CD4-positive, CD25-positive, alpha-beta regulatory T cell (primary cell): Measurements from ENCODE around the gene SMIM36. TPM values are rescaled to one million over a fixed set of nuclear protein-coding genes. Genes with fewer than 3 reads are reported as not detected.
A peak's percentile ranks its signal among the peaks of the same experiment; 100 is the strongest.
"Not testable (repeated sequence)": the region's sequence is repeated elsewhere in the genome, so short reads cannot be mapped to it uniquely, and the experiment has no call there.

Experiments
- ATAC-seq, 2 donors: fragments of 150-1000 bp; cut with Tn5 transposase; one replicate each; pipeline ENCODE4 v1.10.0; 2021; ENCODE audit warnings: low read depth in 2 of 2, moderate number of reproducible peaks in 2 of 2, moderate library complexity in 1 of 2
- DNase-seq, 3 donors: peaks; one replicate each; pipeline versions ENCODE4 v3.0.0 to v3.0.0-alpha.2; 2012 to 2022; ENCODE audit warnings: mixed read lengths in 1 of 3
- H3K27ac ChIP-seq: one replicate; pipeline ENCODE4 v1.7.0; 2013; ENCODE audit warnings: mild to moderate bottlenecking, low read length; ENCODE audit not compliant: insufficient read depth, poor library complexity, severe bottlenecking
- H3K27me3 ChIP-seq: one replicate; pipeline ENCODE4 v1.7.0; 2013; ENCODE audit warnings: low read length; ENCODE audit not compliant: control insufficient read depth, insufficient read depth
- H3K36me3 ChIP-seq: one replicate; pipeline ENCODE4 v1.7.0; 2013; ENCODE audit warnings: mild to moderate bottlenecking, low read length, moderate library complexity; ENCODE audit not compliant: control insufficient read depth, insufficient read depth
- H3K4me1 ChIP-seq: 2 replicates; pipeline ENCODE4 v1.7.0; 2013; ENCODE audit warnings: mild to moderate bottlenecking, low read length; ENCODE audit not compliant: insufficient read depth, control insufficient read depth, poor library complexity, severe bottlenecking
- H3K4me3 ChIP-seq: one replicate; pipeline ENCODE4 v1.7.0; 2013; ENCODE audit warnings: low read depth, mild to moderate bottlenecking, low read length, moderate library complexity
- H3K9me3 ChIP-seq, 2 experiments: 1 replicate in 1 of 2; 2 replicates in 1 of 2; pipeline ENCODE4 v1.7.0; 2013; ENCODE audit warnings: low read length in 2 of 2, mild to moderate bottlenecking in 1 of 2, moderate library complexity in 1 of 2; ENCODE audit not compliant: control insufficient read depth in 2 of 2
- H3K27ac Mint-ChIP-seq, 3 donors: one replicate each; pipeline ENCODE4 v1.8.0; 2020 to 2022; ENCODE audit warnings: mild to moderate bottlenecking in 3 of 3, mixed read lengths in 3 of 3, moderate library complexity in 2 of 3
- H3K27me3 Mint-ChIP-seq: one replicate; pipeline ENCODE4 v1.8.0; 2022; ENCODE audit warnings: mild to moderate bottlenecking, mixed read lengths
- H3K36me3 Mint-ChIP-seq: one replicate; pipeline ENCODE4 v1.8.0; 2020; ENCODE audit warnings: mixed read lengths
- H3K4me1 Mint-ChIP-seq, 4 donors: one replicate each; pipeline ENCODE4 v1.8.0; 2020 to 2022; ENCODE audit warnings: mixed read lengths in 4 of 4, mild to moderate bottlenecking in 1 of 4
- H3K4me3 Mint-ChIP-seq, 4 donors: one replicate each; pipeline ENCODE4 v1.8.0; 2020 to 2022; ENCODE audit warnings: mild to moderate bottlenecking in 4 of 4, mixed read lengths in 4 of 4, moderate library complexity in 3 of 4
- H3K9me3 Mint-ChIP-seq, 7 donors: one replicate each; pipeline ENCODE4 v1.8.0; 2020 to 2022; ENCODE audit warnings: mixed read lengths in 7 of 7, mild to moderate bottlenecking in 3 of 7, moderate library complexity in 2 of 7
- polyA plus RNA-seq, 4 donors: library from polyadenylated mRNA; unstranded; fragments of 300-500 nt; fragmentation: Illumina TruSeq; gene quantifications; one replicate each; pipeline ENCODE4 v1.2.3, GENCODE V29; 2021
- total RNA-seq: library from RNA; stranded (reverse); gene quantifications from one replicate; pipeline ENCODE4 v1.2.3, GENCODE V29; 2022

SMIM36 gene
- total and polyA plus RNA-seq, 5 donors from 2014 or later = not detected

GRCh38 chr17:55452139-55452790 lies 59.0 kb downstream of the SMIM36 start:
- Mint-ChIP-seq H3K4me1 (no peaks in the 10 kb centered on the region), H3K27ac (no peak overlapping the region)

GRCh38 chr17:55451758-55452138 lies 59.5 kb downstream of the SMIM36 start:
- H3K4me3 ChIP-seq = no peak overlapping the region
- Mint-ChIP-seq H3K4me3 (no peak overlapping the region), H3K9me3 (peaks cover 0 to 1% (median 0%) of the 10 kb centered on the region in 7 donors), H3K36me3 (no peaks in the 10 kb centered on the region), H3K27me3 (peaks cover 15% of the 10 kb centered on the region), H3K4me1 (no peaks in the 10 kb centered on the region), H3K27ac (no peak overlapping the region)
- ATAC-seq (no peak), DNase-seq (no peak)
- no peaks in the 10 kb centered on the region for H3K36me3 ChIP-seq
- peaks cover 5% of the 10 kb centered on the region for H3K27me3 ChIP-seq
- no peak overlapping the region for H3K27ac ChIP-seq
- H3K4me1 ChIP-seq = no peaks in the 10 kb centered on the region
- H3K9me3 ChIP-seq = no peaks in the 10 kb centered on the region

More at GRCh38 chr17:55452139-55452790, 59.0 kb downstream of the SMIM36 start:
- Mint-ChIP-seq H3K36me3 (no peaks in the 10 kb centered on the region), H3K4me3 (peak overlapping the region in 1 of 4 donors; percentile 57), H3K27me3 (peaks cover 15% of the 10 kb centered on the region), H3K9me3 (peaks cover 0 to 1% (median 0%) of the 10 kb centered on the region in 7 donors)
- no peak overlapping the region for H3K27ac ChIP-seq
- H3K36me3 ChIP-seq = no peaks in the 10 kb centered on the region
- no peak overlapping the region for H3K4me3 ChIP-seq
- ATAC-seq (no peak), DNase-seq (no peak)
- H3K4me1 ChIP-seq = no peaks in the 10 kb centered on the region
- H3K27me3 ChIP-seq = peaks cover 5% of the 10 kb centered on the region
- no peaks in the 10 kb centered on the region for H3K9me3 ChIP-seq

- no peaks in the 10 kb centered on the region for H3K4me1 Mint-ChIP-seq
- no peak overlapping the region for H3K27ac Mint-ChIP-seq
- H3K4me3 ChIP-seq = no peak overlapping the region
- H3K4me1 ChIP-seq = no peaks in the 10 kb centered on the region
- H3K36me3 ChIP-seq = no peaks in the 10 kb centered on the region
- H3K9me3 ChIP-seq = no peaks in the 10 kb centered on the region
- no peaks in the 10 kb centered on the region for H3K36me3 Mint-ChIP-seq
- H3K9me3 Mint-ChIP-seq = peaks cover 0 to 1% (median 0%) of the 10 kb centered on the region in 7 donors
- peaks cover 5% of the 10 kb centered on the region for H3K27me3 ChIP-seq
- ATAC-seq (no peak), DNase-seq (no peak)
- H3K27me3 Mint-ChIP-seq = peaks cover 11% of the 10 kb centered on the region
- no peak overlapping the region for H3K27ac ChIP-seq
- no peak overlapping the region for H3K4me3 Mint-ChIP-seq
These were observed 60.0 kb downstream of the SMIM36 start for GRCh38 chr17:55451203-55451641.

- Histone ChIP-seq H3K9me3 (no peaks in the 10 kb centered on the region), H3K27ac (no peak overlapping the region), H3K4me1 (no peaks in the 10 kb centered on the region), H3K27me3 (peaks cover 5% of the 10 kb centered on the region), H3K36me3 (no peaks in the 10 kb centered on the region), H3K4me3 (no peak overlapping the region)
- Mint-ChIP-seq H3K9me3 (no peaks in the 10 kb centered on the region), H3K4me3 (no peak overlapping the region), H3K36me3 (no peaks in the 10 kb centered on the region), H3K4me1 (no peaks in the 10 kb centered on the region), H3K27ac (no peak overlapping the region), H3K27me3 (peaks cover 5% of the 10 kb centered on the region)
- no peak for ATAC-seq
- no peak for DNase-seq
These were observed 60.9 kb downstream of the SMIM36 start for GRCh38 chr17:55450232-55450825.

GRCh38 chr17:55448681-55449080 lies 62.6 kb downstream of the SMIM36 start:
- Histone ChIP-seq H3K27ac (no peak overlapping the region), H3K36me3 (no peaks in the 10 kb centered on the region), H3K4me1 (no peaks in the 10 kb centered on the region), H3K27me3 (peaks cover 3% of the 10 kb centered on the region), H3K4me3 (no peak overlapping the region), H3K9me3 (no peaks in the 10 kb centered on the region)
- Mint-ChIP-seq H3K36me3 (no peaks in the 10 kb centered on the region), H3K27me3 (peaks cover 4% of the 10 kb centered on the region), H3K9me3 (no peaks in the 10 kb centered on the region), H3K4me3 (no peak overlapping the region), H3K27ac (no peak overlapping the region), H3K4me1 (no peaks in the 10 kb centered on the region)
- ATAC-seq (no peak), DNase-seq (no peak)

GRCh38 chr17:55446581-55447205 lies 64.6 kb downstream of the SMIM36 start:
- Mint-ChIP-seq H3K4me1 (no peaks in the 10 kb centered on the region), H3K27ac (no peak overlapping the region), H3K9me3 (no peaks in the 10 kb centered on the region), H3K4me3 (no peak overlapping the region), H3K36me3 (no peaks in the 10 kb centered on the region), H3K27me3 (peaks cover 4% of the 10 kb centered on the region)
- ATAC-seq = no peak
- Histone ChIP-seq H3K27me3 (peaks cover 3% of the 10 kb centered on the region), H3K4me1 (no peaks in the 10 kb centered on the region), H3K9me3 (no peaks in the 10 kb centered on the region), H3K4me3 (no peak overlapping the region), H3K36me3 (no peaks in the 10 kb centered on the region), H3K27ac (no peak overlapping the region)
- no peak for DNase-seq

GRCh38 chr17:55446004-55446403 lies 65.2 kb downstream of the SMIM36 start:
- DNase-seq, H3K27me3 ChIP-seq, H3K4me1 ChIP-seq, H3K4me1 Mint-ChIP-seq, H3K36me3 ChIP-seq, H3K9me3 Mint-ChIP-seq, H3K27me3 Mint-ChIP-seq, H3K27ac Mint-ChIP-seq, H3K27ac ChIP-seq, ATAC-seq, H3K36me3 Mint-ChIP-seq, H3K4me3 Mint-ChIP-seq, H3K9me3 ChIP-seq, H3K4me3 ChIP-seq: not testable (repeated sequence)
